ENCODE results near the gene CSMD2. TPM values are rescaled to one million over a fixed set of nuclear protein-coding genes. Genes with fewer than 3 reads are reported as not detected.

Gene CSMD2
- total RNA-seq, 2 donors from 2014 or later = 0.62 to 2.8 TPM

- H3K9ac ChIP-seq (ENCODE audit: extremely low read depth, low read length, poor library complexity, severe bottlenecking) = no peak overlapping the region
- no peak overlapping the region for H3K4me3 ChIP-seq (ENCODE audit: low read length)
- H3K4me1 ChIP-seq (ENCODE audit: control insufficient read depth, insufficient read depth, low read length) = no peaks in the 10 kb centered on the region
- no peaks in the 10 kb centered on the region for H3K36me3 Mint-ChIP-seq (ENCODE audit: low read depth)
- H3K27ac Mint-ChIP-seq = no peak overlapping the region
- H3K9me3 Mint-ChIP-seq = no peaks in the 10 kb centered on the region
- no peaks in the 10 kb centered on the region for H3K4me1 Mint-ChIP-seq
- no peak overlapping the region for H3K27ac ChIP-seq (ENCODE audit: low read depth, low read length)
- no peak for DNase-seq
- whole genome bisulfite sequencing, 2 experiments (ENCODE audit: insufficient coverage in 1 of 2, insufficient read length in 1 of 2) = 60 to 87% methylated on average over 1 to 3 of the region's 3 CpGs
- TF ChIP-seq CTCF (conservative IDR thresholded peaks at IDR 0.05) = no peak
- no peaks in the 10 kb centered on the region for H3K9me3 ChIP-seq (ENCODE audit: control insufficient read depth, low read length)
- H3K27me3 Mint-ChIP-seq (ENCODE audit: insufficient read depth) = peaks cover 19% of the 10 kb centered on the region
- H3K36me3 ChIP-seq (ENCODE audit: control insufficient read depth, insufficient read depth, low read length) = no peaks in the 10 kb centered on the region
- no peak overlapping the region for H3K4me3 Mint-ChIP-seq
- no peaks in the 10 kb centered on the region for H3K27me3 ChIP-seq (ENCODE audit: control insufficient read depth, insufficient read depth, low read length, poor library complexity, severe bottlenecking)
Measured at GRCh38 chr1:33464552-33464951, 700.5 kb downstream of the CSMD2 start.

Other genes with a start within 250 kb of the CSMD2 start
- under 1 TPM; 0.15 to 0.29 TPM for gene C1orf94, start 11.7 kb upstream of the CSMD2 start, total RNA-seq